H1 (cell line): ENCODE results near the gene TWSG1. TPM values are rescaled to one million over a fixed set of nuclear protein-coding genes. Genes with fewer than 3 reads are reported as not detected.

ENCODE experiments used
- ASH2L ChIP-seq: fragments of 200-600, 300-600 bp; sonication (generic); IDR thresholded peaks from one replicate; pipeline ENCODE4 v1.7.1; 2017; ENCODE audit warnings: low read length
- BCL11A ChIP-seq, 2 experiments: IDR thresholded peaks; one replicate each; pipeline ENCODE4 v1.6.1; 2011; ENCODE audit warnings: low read depth in 2 of 2, low read length in 2 of 2, mild to moderate bottlenecking in 2 of 2
- EP300 ChIP-seq, 2 experiments: IDR thresholded peaks; 1 replicate in 1 of 2; 2 replicates in 1 of 2; pipeline ENCODE4 v1.6.1; 2011 to 2012; ENCODE audit warnings: low read depth in 2 of 2, low read length in 2 of 2, mild to moderate bottlenecking in 2 of 2, borderline replicate concordance in 1 of 2, inconsistent platforms in 1 of 2, moderate library complexity in 1 of 2
- EZH2 ChIP-seq: fragments of 200-600 bp; sonication (generic); IDR thresholded peaks from 2 replicates; pipeline ENCODE4 v1.7.1; 2012; ENCODE audit warnings: low read depth, mild to moderate bottlenecking, moderate library complexity, low read length, inconsistent platforms; ENCODE audit not compliant: severe bottlenecking
- KDM1A ChIP-seq: fragments of 200-600, 300-600 bp; sonication (generic); IDR thresholded peaks from 2 replicates; pipeline ENCODE4 v1.7.1; 2016; ENCODE audit warnings: mild to moderate bottlenecking, low read length, borderline replicate concordance
- KDM5A ChIP-seq: fragments of 200-600 bp; IDR thresholded peaks from 2 replicates; pipeline ENCODE4 v1.7.1; 2012; ENCODE audit warnings: mild to moderate bottlenecking, low read length, inconsistent platforms, mixed read lengths
- PHF8 ChIP-seq: fragments of 200-600 bp; sonication (generic); conservative IDR thresholded peaks from 2 replicates; pipeline ENCODE4 v1.7.1; 2012; ENCODE audit warnings: low read depth, mild to moderate bottlenecking, inconsistent platforms, low read length, moderate library complexity
- POLR2A ChIP-seq, 2 experiments: IDR thresholded peaks; 1 replicate in 1 of 2; 2 replicates in 1 of 2; pipeline ENCODE4 v1.6.1; 2011; ENCODE audit warnings: low read depth in 2 of 2, low read length in 2 of 2, mild to moderate bottlenecking in 2 of 2; ENCODE audit errors: control extremely low read depth in 1 of 2
- RAD21 ChIP-seq, 2 experiments: IDR thresholded peaks in 1 of 2; conservative IDR thresholded peaks in 1 of 2; 2 replicates each; pipeline ENCODE4 v1.6.1; 2011; ENCODE audit warnings: low read depth in 2 of 2, low read length in 2 of 2, improper control_type of control experiment in 1 of 2, inconsistent platforms in 1 of 2, mild to moderate bottlenecking in 1 of 2, moderate library complexity in 1 of 2
- RBBP5 ChIP-seq: IDR thresholded peaks from 2 replicates; pipeline ENCODE4 v1.7.1; 2012; ENCODE audit warnings: low read depth, mild to moderate bottlenecking, inconsistent platforms, low read length, moderate library complexity, borderline replicate concordance
- RNF2 ChIP-seq: fragments of 200-900, 300-1000 bp; sonication (generic); IDR thresholded peaks from 2 replicates; pipeline ENCODE4 v1.7.1; 2016; ENCODE audit warnings: borderline replicate concordance, low read depth, mild to moderate bottlenecking, antibody characterized with exemption, low read length; ENCODE audit not compliant: poor library complexity, severe bottlenecking; ENCODE audit errors: missing control alignments
- SP2 ChIP-seq: IDR thresholded peaks from 2 replicates; pipeline ENCODE4 v1.6.1; 2012; ENCODE audit warnings: mild to moderate bottlenecking, low read length, inconsistent platforms
- SRF ChIP-seq: IDR thresholded peaks from 2 replicates; pipeline ENCODE4 v1.6.1; 2011; ENCODE audit warnings: mild to moderate bottlenecking, low read depth, low read length, moderate library complexity
- SUZ12 ChIP-seq: fragments of 200-600 bp; sonication (generic); IDR thresholded peaks from 2 replicates; pipeline ENCODE4 v1.6.1; 2012; ENCODE audit warnings: mild to moderate bottlenecking, inconsistent platforms, low read length, moderate library complexity, mixed read lengths
- TAF1 ChIP-seq: IDR thresholded peaks from 2 replicates; pipeline ENCODE4 v1.6.1; 2011; ENCODE audit warnings: mild to moderate bottlenecking, low read depth, low read length
- TAF7 ChIP-seq: optimal IDR thresholded peaks from 2 replicates; pipeline ENCODE3; 2011; ENCODE audit warnings: low read depth, mild to moderate bottlenecking, inconsistent platforms, low read length, moderate library complexity, borderline replicate concordance
- TCF12 ChIP-seq: IDR thresholded peaks from 2 replicates; pipeline ENCODE4 v1.6.1; 2011; ENCODE audit warnings: low read depth, mild to moderate bottlenecking, low read length
- polyA plus RNA-seq, 7 experiments: library from polyadenylated mRNA; depleted of rRNA in 3 of 7; stranded (reverse) in 5 of 7; unstranded in 2 of 7; fragments of >200 nt in 5 of 7; fragments of 200-250 nt in 2 of 7; gene quantifications; 1 replicate in 5 of 7; 2 replicates in 1 of 7; 4 replicates in 1 of 7; pipeline versions ENCODE4 v1.2.1 to v1.2.3, GENCODE V29; 2011 to 2013; ENCODE audit warnings: missing spikeins in 2 of 7, mixed read lengths in 2 of 7
- total RNA-seq: library from RNA; stranded (reverse); fragmentation: NEBNext Ultra II Directional; extraction: Animal tissue kit (Norgen Biotek cat#: 25700); gene quantifications from 2 replicates; pipeline ENCODE4 v1.2.1, GENCODE V29; 2021
- TF ChIP-seq, protein P1 (sequence below): IDR thresholded peaks from 2 replicates; pipeline ENCODE4 v1.6.1; 2012; ENCODE audit warnings: inconsistent platforms
- TF ChIP-seq, protein P2 (sequence below), 3 experiments: IDR thresholded peaks; 1 replicate in 2 of 3; 2 replicates in 1 of 3; pipeline versions ENCODE4 v1.5.1 to v1.6.1; 2011; ENCODE audit warnings: low read length in 3 of 3, mild to moderate bottlenecking in 3 of 3, inconsistent platforms in 2 of 3, low read depth in 1 of 3, moderate library complexity in 1 of 3; ENCODE audit not compliant: insufficient read depth in 1 of 3; ENCODE audit errors: control extremely low read depth in 1 of 3

The TWSG1 gene
- total and polyA plus RNA-seq, 2 of the 8 experiments (the other 6 are each of a cell fraction or from before 2014, with no cell fraction given), result 11.8 to 19.8 TPM

DNA sequence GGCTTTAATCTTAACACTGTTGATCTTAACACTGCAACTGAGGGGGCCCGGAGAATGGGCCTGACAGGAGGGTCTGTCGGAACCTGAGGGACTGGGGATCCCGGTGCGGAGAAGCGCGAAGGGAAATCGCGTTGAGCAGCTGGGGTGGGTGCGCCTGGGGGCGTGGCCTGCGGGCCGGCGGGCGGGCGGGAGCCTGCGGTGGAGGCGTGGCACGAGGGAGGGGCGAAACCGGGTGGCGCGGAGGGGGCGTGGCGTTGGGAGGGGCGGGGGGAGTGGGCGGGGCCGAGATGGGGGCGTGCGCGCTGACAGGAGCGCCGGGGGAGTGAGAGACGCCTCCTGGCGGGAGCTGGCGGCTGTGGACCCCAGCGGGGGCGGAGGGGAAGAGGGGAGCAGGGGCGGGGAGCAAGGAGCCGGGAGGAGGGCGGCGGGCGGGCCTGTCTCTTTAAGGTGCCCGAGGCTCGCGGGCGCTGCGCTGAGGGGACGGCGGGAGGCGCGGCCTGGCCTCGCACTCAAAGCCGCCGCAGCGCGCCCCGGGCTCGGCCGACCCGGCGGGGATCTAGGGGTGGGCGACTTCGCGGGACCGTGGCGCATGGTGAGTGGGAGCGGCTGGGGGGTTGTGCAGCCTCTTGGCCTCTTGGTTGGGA lies at the start of gene TWSG1 (continued):
- TF ChIP-seq PHF8 (peak; percentile 74; the same call in 1 of the 2 replicates), SRF (no peak), TAF1 (0 out of 2 replicates have a peak, but pooled peaks have one; percentile 35), KDM5A (no peak), RAD21 (IDR thresholded peaks at IDR 0.05 in 1 of 2, conservative IDR thresholded peaks at IDR 0.05 in 1 of 2; ENCODE audit: low read depth in 2 of 2, low read length in 2 of 2) (0 out of 4 replicates have a peak, but pooled peaks of 1 of the 2 experiments have one; percentile 14), RNF2 (peak; percentile 14), EZH2 (no peak), ASH2L (no peak), SUZ12 (no peak), RBBP5 (peak; percentile 71; the same call in 1 of the 2 replicates), BCL11A (IDR thresholded peaks at IDR 0.05; ENCODE audit: low read depth in 2 of 2, low read length in 2 of 2) (no peak), SP2 (no peak), TCF12 (no peak), EP300 (IDR thresholded peaks at IDR 0.05; ENCODE audit: borderline replicate concordance in 1 of 2, low read depth in 2 of 2, low read length in 2 of 2) (no peak), TAF7 (peak; percentile 24), KDM1A (no peak), POLR2A (IDR thresholded peaks at IDR 0.05; ENCODE audit: control extremely low read depth in 1 of 2, low read depth in 2 of 2, low read length in 2 of 2) (peak; percentile 50 to 63)
- TF ChIP-seq, protein P1, sequence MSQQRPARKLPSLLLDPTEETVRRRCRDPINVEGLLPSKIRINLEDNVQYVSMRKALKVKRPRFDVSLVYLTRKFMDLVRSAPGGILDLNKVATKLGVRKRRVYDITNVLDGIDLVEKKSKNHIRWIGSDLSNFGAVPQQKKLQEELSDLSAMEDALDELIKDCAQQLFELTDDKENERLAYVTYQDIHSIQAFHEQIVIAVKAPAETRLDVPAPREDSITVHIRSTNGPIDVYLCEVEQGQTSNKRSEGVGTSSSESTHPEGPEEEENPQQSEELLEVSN, result no peak; the same call in 1 of the 2 replicates
- TF ChIP-seq, protein P2, sequence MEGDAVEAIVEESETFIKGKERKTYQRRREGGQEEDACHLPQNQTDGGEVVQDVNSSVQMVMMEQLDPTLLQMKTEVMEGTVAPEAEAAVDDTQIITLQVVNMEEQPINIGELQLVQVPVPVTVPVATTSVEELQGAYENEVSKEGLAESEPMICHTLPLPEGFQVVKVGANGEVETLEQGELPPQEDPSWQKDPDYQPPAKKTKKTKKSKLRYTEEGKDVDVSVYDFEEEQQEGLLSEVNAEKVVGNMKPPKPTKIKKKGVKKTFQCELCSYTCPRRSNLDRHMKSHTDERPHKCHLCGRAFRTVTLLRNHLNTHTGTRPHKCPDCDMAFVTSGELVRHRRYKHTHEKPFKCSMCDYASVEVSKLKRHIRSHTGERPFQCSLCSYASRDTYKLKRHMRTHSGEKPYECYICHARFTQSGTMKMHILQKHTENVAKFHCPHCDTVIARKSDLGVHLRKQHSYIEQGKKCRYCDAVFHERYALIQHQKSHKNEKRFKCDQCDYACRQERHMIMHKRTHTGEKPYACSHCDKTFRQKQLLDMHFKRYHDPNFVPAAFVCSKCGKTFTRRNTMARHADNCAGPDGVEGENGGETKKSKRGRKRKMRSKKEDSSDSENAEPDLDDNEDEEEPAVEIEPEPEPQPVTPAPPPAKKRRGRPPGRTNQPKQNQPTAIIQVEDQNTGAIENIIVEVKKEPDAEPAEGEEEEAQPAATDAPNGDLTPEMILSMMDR (IDR thresholded peaks at IDR 0.05; ENCODE audit: control extremely low read depth in 1 of 3, insufficient read depth in 1 of 3, low read depth in 1 of 3, low read length in 3 of 3), result peak in 2 of 3 experiments; percentile 5 to 61; a peak in 3 of 4 replicates
